H9 (cell line): ENCODE measurements around the gene DEFB131B. TPM values are rescaled to one million over a fixed set of nuclear protein-coding genes. Genes with fewer than 3 reads are reported as not detected.
"Not testable (repeated sequence)": the region's sequence is repeated elsewhere in the genome, so short reads cannot be mapped to it uniquely, and the experiment has no call there.

Experiments
- DNase-seq: peaks from one replicate; pipeline ENCODE4 v3.0.0-alpha.2; 2017
- H2AFZ ChIP-seq: one replicate; pipeline ENCODE4 v1.6.1; 2013; ENCODE audit warnings: mild to moderate bottlenecking, low read length, control low read depth, moderate library complexity
- H2AK5ac ChIP-seq: 2 replicates; pipeline ENCODE4 v1.6.1; 2013; ENCODE audit warnings: low read length, control low read depth, mixed read lengths; ENCODE audit not compliant: insufficient read length
- H2BK120ac ChIP-seq: one replicate; pipeline ENCODE4 v1.6.1; 2013; ENCODE audit warnings: low read depth, mild to moderate bottlenecking, low read length, control low read depth, inconsistent platforms; ENCODE audit not compliant: poor library complexity, severe bottlenecking
- H2BK12ac ChIP-seq: 2 replicates; pipeline ENCODE4 v1.6.1; 2013; ENCODE audit warnings: low read length, control low read depth, mixed read lengths, low read depth; ENCODE audit not compliant: insufficient read length
- H2BK15ac ChIP-seq: 2 replicates; pipeline ENCODE4 v1.6.1; 2013; ENCODE audit warnings: low read depth, low read length, control low read depth
- H2BK20ac ChIP-seq: one replicate; pipeline ENCODE4 v1.6.1; 2013; ENCODE audit warnings: low read depth, mild to moderate bottlenecking, low read length, control low read depth, inconsistent platforms; ENCODE audit not compliant: poor library complexity, severe bottlenecking
- H2BK5ac ChIP-seq: 2 replicates; pipeline ENCODE4 v1.6.1; 2013; ENCODE audit warnings: low read length, control low read depth, mixed read lengths; ENCODE audit not compliant: insufficient read length
- H3K14ac ChIP-seq: 2 replicates; pipeline ENCODE4 v1.6.1; 2013; ENCODE audit warnings: low read length, control low read depth; ENCODE audit not compliant: insufficient read depth
- H3K18ac ChIP-seq: 2 replicates; pipeline ENCODE4 v1.6.1; 2013; ENCODE audit warnings: low read depth, mild to moderate bottlenecking, mixed read lengths, low read length, control low read depth; ENCODE audit not compliant: insufficient read length
- H3K23ac ChIP-seq: 2 replicates; pipeline ENCODE4 v1.6.1; 2013; ENCODE audit warnings: low read length, control low read depth, mixed read lengths, low read depth; ENCODE audit not compliant: insufficient read length
- H3K23me2 ChIP-seq: 2 replicates; pipeline ENCODE4 v1.6.1; 2013; ENCODE audit warnings: low read depth, mild to moderate bottlenecking, mixed read lengths, low read length, control low read depth; ENCODE audit not compliant: insufficient read length, poor library complexity, severe bottlenecking
- H3K27ac ChIP-seq: 2 replicates; pipeline ENCODE4 v1.5.1; 2013; ENCODE audit warnings: low read length, control low read depth, mixed read lengths, low read depth; ENCODE audit not compliant: insufficient read length
- H3K27me3 ChIP-seq: 2 replicates; pipeline ENCODE4 v1.6.1; 2013; ENCODE audit warnings: low read length, control low read depth, inconsistent platforms; ENCODE audit not compliant: insufficient read depth
- H3K4ac ChIP-seq: 2 replicates; pipeline ENCODE4 v1.6.1; 2013; ENCODE audit warnings: low read depth, mild to moderate bottlenecking, control low read depth, inconsistent platforms, low read length, moderate library complexity
- H3K4me1 ChIP-seq: 2 replicates; pipeline ENCODE4 v1.6.1; 2013; ENCODE audit warnings: low read length, control low read depth, inconsistent platforms; ENCODE audit not compliant: insufficient read depth
- H3K4me2 ChIP-seq: 2 replicates; pipeline ENCODE4 v1.6.1; 2013; ENCODE audit warnings: low read length, control low read depth, mixed read lengths; ENCODE audit not compliant: insufficient read length, insufficient read depth
- H3K56ac ChIP-seq: 2 replicates; pipeline ENCODE4 v1.6.1; 2013; ENCODE audit warnings: low read depth, mild to moderate bottlenecking, mixed read lengths, low read length, control low read depth; ENCODE audit not compliant: insufficient read length
- H3K79me1 ChIP-seq: 2 replicates; pipeline ENCODE4 v1.6.1; 2013; ENCODE audit warnings: low read depth, mild to moderate bottlenecking, moderate library complexity, low read length, control low read depth, inconsistent platforms; ENCODE audit not compliant: insufficient read depth, poor library complexity, severe bottlenecking
- H3K79me2 ChIP-seq: 2 replicates; pipeline ENCODE4 v1.6.1; 2013; ENCODE audit warnings: low read length, control low read depth, inconsistent platforms; ENCODE audit not compliant: insufficient read depth
- H3K9ac ChIP-seq: 2 replicates; pipeline ENCODE4 v1.6.1; 2013; ENCODE audit warnings: low read length, control low read depth, mixed read lengths; ENCODE audit not compliant: insufficient read length; ENCODE audit errors: extremely low read depth
- H3K9me3 ChIP-seq: one replicate; pipeline ENCODE4 v1.6.1; 2013; ENCODE audit warnings: low read depth, low read length, inconsistent platforms; ENCODE audit not compliant: control insufficient read depth
- H3T11ph ChIP-seq: one replicate; pipeline ENCODE4 v1.6.1; 2013; ENCODE audit warnings: mild to moderate bottlenecking, low read length, control low read depth, inconsistent platforms
- H4K20me1 ChIP-seq: one replicate; pipeline ENCODE4 v1.6.1; 2013; ENCODE audit not compliant: control insufficient read depth, insufficient read length, insufficient read depth
- H4K5ac ChIP-seq: 2 replicates; pipeline ENCODE4 v1.6.1; 2013; ENCODE audit warnings: low read depth, mild to moderate bottlenecking, mixed read lengths, low read length, control low read depth; ENCODE audit not compliant: insufficient read length
- H4K8ac ChIP-seq: replicated peaks from 2 replicates; pipeline ENCODE4 v1.6.1; 2013; ENCODE audit warnings: low read length, control low read depth, mixed read lengths, low read depth; ENCODE audit not compliant: insufficient read length
- H4K91ac ChIP-seq: 2 replicates; pipeline ENCODE4 v1.6.1; 2013; ENCODE audit warnings: low read depth, mild to moderate bottlenecking, moderate library complexity, mixed read lengths, low read length, control low read depth; ENCODE audit not compliant: insufficient read length
- H3K27ac Mint-ChIP-seq, 3 experiments: 2 replicates in 2 of 3; 3 replicates in 1 of 3; pipeline ENCODE4 v1.8.0; 2020 to 2021; ENCODE audit warnings: mixed read lengths in 3 of 3, mild to moderate bottlenecking in 1 of 3, moderate library complexity in 1 of 3
- H3K27me3 Mint-ChIP-seq: 2 replicates; pipeline ENCODE4 v1.8.0; 2021; ENCODE audit warnings: low read depth, mild to moderate bottlenecking, moderate library complexity, mixed read lengths
- H3K36me3 Mint-ChIP-seq, 3 experiments: 2 replicates in 2 of 3; 3 replicates in 1 of 3; pipeline ENCODE4 v1.8.0; 2020 to 2021; ENCODE audit warnings: low read depth in 3 of 3, mixed read lengths in 3 of 3; ENCODE audit not compliant: insufficient read depth in 1 of 3
- H3K4me1 Mint-ChIP-seq, 2 experiments: 2 replicates each; pipeline ENCODE4 v1.8.0; 2020; ENCODE audit warnings: mixed read lengths in 2 of 2
- H3K4me3 Mint-ChIP-seq, 2 experiments: 2 replicates in 1 of 2; 3 replicates in 1 of 2; pipeline ENCODE4 v1.8.0; 2020 to 2021; ENCODE audit warnings: mild to moderate bottlenecking in 2 of 2, mixed read lengths in 2 of 2, moderate library complexity in 1 of 2
- H3K9me3 Mint-ChIP-seq, 2 experiments: 2 replicates in 1 of 2; 3 replicates in 1 of 2; pipeline ENCODE4 v1.8.0; 2020; ENCODE audit warnings: mild to moderate bottlenecking in 2 of 2, mixed read lengths in 2 of 2, moderate library complexity in 1 of 2
- WGBS: extraction: QIAGEN DNeasy Blood & Tissue Kit; methylation state at CpG from one replicate; pipeline ENCODE4 v1.1.7; 2013; ENCODE audit warnings: missing lambda C conversion rate, low lambda C conversion rate, mixed read lengths; ENCODE audit not compliant: insufficient read length; ENCODE audit errors: extremely low coverage; 5-methylcytosine and 5-hydroxymethylcytosine counted together
- total RNA-seq: library from RNA; stranded (reverse); gene quantifications from 2 replicates; pipeline ENCODE4 v1.2.1, GENCODE V29; 2021

The DEFB131B gene
- total RNA-seq, 1 experiment from 2014 or later: not detected

DNA sequence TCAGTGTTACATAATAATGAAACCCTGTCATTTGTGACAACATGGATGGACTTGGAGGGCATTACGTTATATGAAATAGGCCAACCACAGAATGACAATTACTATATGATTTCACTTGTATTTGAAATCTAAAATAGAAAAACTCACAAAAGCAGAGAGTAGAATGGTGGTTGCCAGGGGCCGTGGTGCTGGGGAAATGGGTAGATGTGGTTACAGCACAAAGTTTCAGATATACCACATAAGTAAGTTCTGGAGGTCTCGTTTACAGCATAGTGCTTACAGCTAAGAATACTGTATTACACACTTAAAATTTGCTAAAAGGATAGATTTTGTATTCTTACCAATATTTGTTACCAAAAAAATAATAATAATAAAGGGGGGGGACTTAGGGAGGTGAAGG lies 48.6 kb upstream of the DEFB131B start:
- H3K27me3 Mint-ChIP-seq, H3K79me1 ChIP-seq, H2BK15ac ChIP-seq, H3K23me2 ChIP-seq, H3K4me3 Mint-ChIP-seq, H2BK12ac ChIP-seq, H3K4me1 ChIP-seq, H2BK20ac ChIP-seq, H2BK5ac ChIP-seq, H3K27ac ChIP-seq, DNase-seq, H4K5ac ChIP-seq, H2AFZ ChIP-seq, H2AK5ac ChIP-seq, H3K4me1 Mint-ChIP-seq, H3K56ac ChIP-seq, H3K4ac ChIP-seq, H3K18ac ChIP-seq, H3K9ac ChIP-seq, H3K27me3 ChIP-seq, H3K79me2 ChIP-seq, H3T11ph ChIP-seq, H4K91ac ChIP-seq, H3K27ac Mint-ChIP-seq, H2BK120ac ChIP-seq, H3K14ac ChIP-seq, H3K23ac ChIP-seq, H3K9me3 ChIP-seq, H4K20me1 ChIP-seq, H3K4me2 ChIP-seq, H4K8ac ChIP-seq: not testable (repeated sequence)
- peaks cover 19 to 23% of the 10 kb centered on the region in 2 experiments for H3K9me3 Mint-ChIP-seq
- WGBS: no CpG with 5 or more reads among the region's 3 CpGs
- peaks cover 3 to 21% (median 3%) of the 10 kb centered on the region in 3 experiments; a peak in 5 of 7 replicates for H3K36me3 Mint-ChIP-seq

DNA sequence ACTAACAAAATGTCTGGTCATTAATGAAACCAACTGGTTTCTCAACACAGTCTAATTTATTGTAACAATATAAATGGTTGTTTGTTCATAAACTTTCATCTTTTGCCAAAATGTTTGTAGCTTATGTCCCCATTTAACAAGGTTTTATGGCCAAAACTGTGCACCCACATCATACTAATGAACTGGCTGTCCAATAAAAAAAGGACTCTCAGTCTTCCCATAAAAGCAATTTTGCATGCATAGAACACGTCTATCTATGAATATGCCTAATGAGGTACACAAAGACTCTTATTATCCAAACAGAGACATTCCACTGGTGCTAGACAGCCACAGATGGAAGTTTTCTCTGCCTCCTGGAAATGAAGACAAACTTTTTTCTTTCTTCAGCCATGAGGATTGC lies 45.4 kb upstream of the DEFB131B start, which contains the start of gene DEFB108B:
Gene DEFB108B, plus strand, starts transcription at position 390 of the 400 bp plus-strand sequence. Its CDS starts 0 bp downstream, at position 390.
- H3K4me1 ChIP-seq, H3K27ac Mint-ChIP-seq, H2AFZ ChIP-seq, H3K4me2 ChIP-seq, H3K4ac ChIP-seq, H3K79me2 ChIP-seq, H2BK5ac ChIP-seq, H2BK15ac ChIP-seq, H3K27ac ChIP-seq, H3T11ph ChIP-seq, H2BK20ac ChIP-seq, H3K27me3 ChIP-seq, DNase-seq, H3K18ac ChIP-seq, H3K56ac ChIP-seq, H3K23ac ChIP-seq, H4K8ac ChIP-seq, H2BK120ac ChIP-seq, H4K20me1 ChIP-seq, H3K9me3 ChIP-seq, H3K9ac ChIP-seq, H3K79me1 ChIP-seq, H2BK12ac ChIP-seq, H3K14ac ChIP-seq, H4K5ac ChIP-seq, H3K23me2 ChIP-seq, H2AK5ac ChIP-seq, H3K27me3 Mint-ChIP-seq, H3K4me1 Mint-ChIP-seq, H4K91ac ChIP-seq: not testable (repeated sequence)
- H3K4me3 Mint-ChIP-seq: peak within 1 kb of the TSS in 1 of 2 experiments; percentile 28; a peak in 1 of 5 replicates
- WGBS: no CpG with 5 or more reads among the region's 1 CpG
- peaks cover 3 to 21% (median 3%) of the 10 kb centered on the region in 3 experiments; a peak in 5 of 7 replicates for H3K36me3 Mint-ChIP-seq
- H3K9me3 Mint-ChIP-seq: peaks cover 19 to 23% of the 10 kb centered on the region in 2 experiments
